HG03103 (cell line): ENCODE data around the gene ZNF552.

Source experiments
- ATAC-seq: cut with Tn5 transposase; IDR thresholded peaks from one replicate; pipeline ENCODE4 v1.9.1; 2021; ENCODE audit warnings: low read depth; ENCODE audit not compliant: unreplicated experiment

The ZNF552 gene

DNA sequence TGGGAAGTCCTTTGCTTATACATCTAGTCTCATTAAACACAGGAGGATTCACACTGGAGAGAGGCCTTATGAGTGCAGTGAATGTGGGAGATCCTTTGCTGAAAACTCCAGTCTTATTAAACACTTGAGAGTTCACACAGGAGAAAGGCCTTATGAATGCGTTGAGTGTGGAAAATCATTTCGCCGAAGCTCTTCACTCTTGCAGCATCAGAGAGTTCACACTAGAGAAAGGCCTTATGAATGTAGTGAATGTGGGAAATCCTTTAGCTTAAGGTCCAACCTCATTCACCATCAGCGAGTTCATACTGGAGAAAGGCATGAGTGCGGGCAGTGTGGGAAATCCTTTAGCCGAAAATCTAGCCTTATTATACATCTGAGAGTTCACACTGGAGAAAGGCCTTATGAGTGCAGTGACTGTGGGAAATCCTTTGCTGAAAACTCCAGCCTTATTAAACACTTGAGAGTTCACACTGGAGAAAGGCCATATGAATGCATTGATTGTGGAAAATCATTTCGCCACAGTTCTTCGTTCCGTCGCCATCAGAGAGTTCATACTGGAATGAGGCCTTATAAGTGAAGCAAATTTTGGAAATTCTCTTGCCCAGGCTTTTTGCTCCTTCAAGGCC is 35.4 kb downstream of the ZNF552 start:
- ATAC-seq = no peak

DNA sequence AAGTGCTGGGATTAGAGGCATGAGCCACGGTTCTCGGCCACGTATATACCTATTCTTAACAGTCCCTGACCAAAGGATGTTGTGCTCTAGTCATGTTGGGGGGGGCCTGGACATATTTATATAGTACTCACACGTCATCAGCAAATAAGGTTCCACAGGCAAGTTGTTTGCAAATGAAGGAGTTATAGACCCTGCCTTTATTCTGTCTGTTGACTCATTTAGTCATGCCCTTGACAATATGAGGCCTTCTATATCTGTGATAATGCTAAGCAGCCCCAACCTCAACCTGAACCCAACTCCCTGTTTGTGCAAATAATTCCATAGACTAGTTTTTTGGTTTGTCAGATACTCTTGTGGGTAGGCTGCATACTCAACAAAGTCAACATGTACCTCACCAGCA is 36.4 kb downstream of the ZNF552 start:
- ATAC-seq = no peak

DNA sequence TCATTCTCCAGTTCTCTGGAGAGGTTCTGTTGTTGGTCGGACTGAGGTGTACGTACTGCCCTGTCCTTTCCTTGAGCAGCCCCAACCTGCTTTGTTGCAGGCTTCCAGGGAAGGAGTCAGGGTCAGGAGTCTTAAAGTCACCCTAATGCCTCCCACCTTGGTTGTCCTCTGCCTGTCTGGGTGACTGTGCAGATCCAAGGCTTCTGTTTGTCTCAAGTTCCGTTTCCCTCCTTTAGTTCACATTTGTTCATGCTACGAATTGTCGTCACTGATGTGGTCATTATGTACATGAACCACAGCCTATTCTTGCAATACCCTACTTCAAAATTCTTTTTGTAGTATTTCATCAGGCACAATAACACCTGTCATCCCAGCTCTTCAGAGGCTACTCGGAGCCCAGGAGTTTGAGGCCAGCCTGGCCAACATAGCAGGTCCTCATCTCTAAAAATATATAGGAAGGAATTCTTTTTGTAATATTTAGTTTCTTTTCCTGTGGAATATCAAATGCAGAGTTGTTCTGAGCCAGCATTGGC is 37.9 kb downstream of the ZNF552 start:
- no peak for ATAC-seq

DNA sequence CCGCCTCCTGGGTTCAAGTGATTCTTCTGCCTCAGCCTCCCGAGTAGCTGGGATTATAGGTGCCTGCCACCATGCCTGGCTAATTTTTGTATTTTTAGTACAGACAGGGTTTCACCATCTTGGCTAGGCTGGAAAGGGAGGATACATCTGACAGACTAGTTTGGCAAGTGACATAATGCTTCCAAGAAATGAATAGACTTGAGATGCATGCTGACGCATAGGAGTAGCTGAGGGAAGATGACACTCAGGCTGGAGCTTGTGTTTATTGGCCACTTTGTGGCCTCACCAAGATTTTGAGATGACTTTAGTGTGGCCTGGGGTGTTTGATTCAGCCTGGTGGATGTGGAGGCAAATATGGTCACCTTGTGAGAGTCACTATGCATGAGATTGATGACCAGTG is 41.2 kb downstream of the ZNF552 start:
- ATAC-seq = no peak

DNA sequence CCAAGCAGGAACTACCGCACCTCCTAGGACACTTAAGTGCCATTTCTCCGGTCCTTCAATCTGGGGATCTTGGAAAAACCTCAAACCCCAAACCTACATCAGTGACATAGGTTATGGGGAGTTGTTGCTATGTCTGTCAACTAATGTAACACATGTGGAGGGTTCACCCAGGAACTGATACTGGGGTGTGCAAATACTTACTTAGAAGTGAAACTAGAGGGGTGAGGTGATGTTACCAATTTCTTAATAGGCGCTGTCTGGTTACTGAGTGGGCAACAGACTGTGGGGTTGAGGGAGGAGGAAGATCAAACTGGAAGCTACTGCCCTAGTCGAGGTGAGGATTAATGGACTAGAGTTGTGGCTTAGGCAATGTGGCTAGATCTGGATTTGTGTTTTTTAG is 43.3 kb downstream of the ZNF552 start:
- no peak for ATAC-seq

DNA sequence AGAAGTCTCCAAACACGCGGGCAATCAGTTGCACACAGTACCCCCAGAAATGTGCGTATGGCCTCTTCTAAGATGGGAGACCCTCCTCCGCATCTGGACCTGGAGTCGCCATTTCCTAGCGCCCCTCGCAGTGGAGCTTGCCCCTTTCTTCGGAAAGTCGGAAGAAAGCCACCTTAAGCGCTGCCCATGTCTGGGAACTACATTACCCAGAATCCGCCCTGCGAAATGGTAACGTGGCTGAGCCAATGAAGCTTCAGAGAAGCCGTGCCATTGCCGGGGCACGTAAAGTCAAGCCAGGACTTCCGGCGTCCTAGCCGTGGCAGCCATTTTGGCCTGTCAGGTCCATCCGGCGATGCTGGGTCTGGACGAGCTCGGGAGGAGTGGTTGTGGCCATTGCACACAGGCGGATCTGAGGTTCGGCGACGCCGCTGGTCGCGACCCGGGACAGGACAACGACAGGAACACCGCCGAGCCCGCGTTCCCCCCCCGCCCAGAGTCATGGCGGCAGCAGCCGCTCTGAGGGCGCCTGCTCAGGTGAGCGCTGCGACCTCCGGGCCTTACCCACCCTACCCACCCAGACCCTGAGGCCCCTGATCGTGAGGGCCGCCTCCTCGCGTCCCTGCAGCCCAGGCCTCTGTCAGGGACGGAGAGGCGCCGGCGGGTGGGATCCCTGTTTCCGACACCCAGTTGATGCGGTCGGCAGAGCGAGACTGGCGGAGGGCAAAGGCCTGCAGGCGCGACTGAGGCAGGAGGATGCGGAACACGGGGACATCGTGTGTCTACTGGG is 45.2 kb downstream of the ZNF552 start, which contains the start of gene ZNF586:
ZNF586 (plus strand) TSS at position 332 of the 787 bp plus-strand sequence; CDS start at position 499, 167 bp downstream.
- peak; percentile 100 for ATAC-seq

DNA sequence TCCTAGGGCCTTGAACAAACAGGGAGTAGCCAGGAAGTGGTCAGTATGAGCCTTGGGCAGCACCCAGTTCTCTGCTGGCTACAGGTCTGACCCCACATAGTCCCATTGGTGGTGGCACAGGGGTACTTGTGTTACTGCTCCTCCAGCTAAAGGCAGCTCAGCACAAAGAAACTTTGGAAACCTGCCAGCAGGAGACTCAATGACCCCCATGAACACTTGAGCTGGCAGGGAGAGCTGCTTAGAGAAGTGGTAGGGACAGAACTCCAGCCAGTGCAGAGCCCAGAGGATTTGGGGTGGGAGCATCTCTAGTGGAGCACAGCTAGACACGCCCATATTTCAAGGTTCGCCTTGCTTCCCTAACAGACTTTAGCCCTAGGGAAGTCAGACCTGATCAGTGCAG is 55.6 kb downstream of the ZNF552 start:
- no peak for ATAC-seq

DNA sequence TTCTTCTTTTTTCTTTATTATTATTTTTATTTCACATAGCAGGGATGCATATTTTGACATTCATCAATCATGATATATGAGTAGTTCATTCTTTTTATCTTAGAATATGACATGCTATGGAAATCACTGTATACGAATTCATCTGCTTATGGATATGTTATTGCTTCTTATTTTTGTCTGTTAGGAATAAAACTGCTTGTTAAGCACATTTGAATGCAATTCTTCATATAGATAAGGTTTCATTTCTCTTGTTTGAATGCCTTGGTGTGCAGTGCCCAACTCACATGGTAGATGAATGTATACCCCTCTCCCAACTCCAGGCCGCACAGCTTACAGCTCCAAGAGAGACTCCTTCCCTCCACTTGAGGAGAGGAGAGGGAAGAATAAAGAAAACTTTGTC is 56.8 kb downstream of the ZNF552 start:
- ATAC-seq = no peak
